Fibroblast of lung (primary cell): ENCODE data around the gene CISD3.

Source experiments
- CTCF ChIP-seq, 2 donors: IDR thresholded peaks in 1 of 2; conservative IDR thresholded peaks in 1 of 2; 1 replicate in 1 of 2; 2 replicates in 1 of 2; pipeline ENCODE4 v1.5.1; 2011 to 2012; ENCODE audit warnings: low read length in 2 of 2, control low read depth in 1 of 2, inconsistent platforms in 1 of 2, low read depth in 1 of 2, mild to moderate bottlenecking in 1 of 2
- EZH2 ChIP-seq: IDR thresholded peaks from 2 replicates; pipeline ENCODE4 v1.5.1; 2012; ENCODE audit warnings: low read length, control low read depth, mild to moderate bottlenecking; ENCODE audit errors: missing control alignments

GRCh38 chr17:38746849-38747462 lies 16.8 kb downstream of the CISD3 start:
- TF ChIP-seq CTCF (conservative IDR thresholded peaks at IDR 0.05 in 1 of 2, IDR thresholded peaks at IDR 0.05 in 1 of 2; ENCODE audit: low read depth in 1 of 2, low read length in 2 of 2) (no peak), EZH2 (no peak)
